LNCAP (cell line): ENCODE data around the gene ZBTB7A.

Experiments
- CTCF ChIP-seq: fragments of 450-650 bp; IDR thresholded peaks from 2 replicates; pipeline ENCODE4 v1.5.1; 2017; ENCODE audit warnings: mild to moderate bottlenecking

ZBTB7A gene

GRCh38 chr19:4038661-4039423, 27.9 kb downstream of the ZBTB7A start:
- no peak for TF ChIP-seq CTCF

- no peak for TF ChIP-seq CTCF
These were observed 28.6 kb downstream of the ZBTB7A start for GRCh38 chr19:4038057-4038456.

GRCh38 chr19:4037301-4037949, 29.3 kb downstream of the ZBTB7A start:
- TF ChIP-seq CTCF: no peak

GRCh38 chr19:4036576-4037300, 30.0 kb downstream of the ZBTB7A start:
- no peak for TF ChIP-seq CTCF

GRCh38 chr19:4035582-4035981, 31.1 kb downstream of the ZBTB7A start:
- TF ChIP-seq CTCF: no peak

- no peak for TF ChIP-seq CTCF
These were observed 31.6 kb downstream of the ZBTB7A start for GRCh38 chr19:4035018-4035566.
